Heart right ventricle (tissue), 16 donors: ENCODE measurements around the gene KCNMB3. TPM values are rescaled to one million over a fixed set of nuclear protein-coding genes. Genes with fewer than 3 reads are reported as not detected.
"Not testable (repeated sequence)": the region's sequence is repeated elsewhere in the genome, so short reads cannot be mapped to it uniquely, and the experiment has no call there.

ENCODE experiments used
- ATAC-seq, 8 donors: fragments of 200-7000 bp; cut with Tn5 transposase; one replicate each; pipeline ENCODE4 v1.9.1; 2020; ENCODE audit warnings: mild to moderate bottlenecking in 8 of 8, moderate library complexity in 8 of 8, moderate number of reproducible peaks in 1 of 8
- DNase-seq, 2 donors: peaks; one replicate each; pipeline ENCODE4 v3.0.0-alpha.2; 2020
- H3K27ac ChIP-seq, 10 donors: fragments of 200-600 bp; sonication (generic) in 2 of 10; one replicate each; pipeline versions ENCODE4 v1.5.0 to v1.8.0; 2020 to 2022; ENCODE audit warnings: mild to moderate bottlenecking in 3 of 10
- H3K27me3 ChIP-seq, 7 donors: fragments of 200-600 bp; one replicate each; pipeline ENCODE4 v1.8.0; 2021 to 2022; ENCODE audit warnings: mild to moderate bottlenecking in 2 of 7
- H3K36me3 ChIP-seq, 9 donors: fragments of 200-600 bp; sonication (generic) in 1 of 9; one replicate each; pipeline versions ENCODE4 v1.5.0 to v1.8.0; 2020 to 2022; ENCODE audit warnings: mild to moderate bottlenecking in 2 of 9
- H3K4me1 ChIP-seq, 9 donors: fragments of 200-600 bp; sonication (generic) in 1 of 9; one replicate each; pipeline versions ENCODE4 v1.5.0 to v1.8.0; 2020 to 2022; ENCODE audit warnings: mild to moderate bottlenecking in 4 of 9
- H3K4me3 ChIP-seq, 10 donors: fragments of 200-600 bp; sonication (generic) in 2 of 10; one replicate each; pipeline versions ENCODE4 v1.5.0 to v1.8.0; 2020 to 2022; ENCODE audit warnings: mild to moderate bottlenecking in 7 of 10, moderate library complexity in 2 of 10
- H3K9me3 ChIP-seq, 11 donors: fragments of 200-600 bp in 10 of 11; sonication (generic) in 2 of 11; one replicate each; pipeline versions ENCODE4 v1.5.0 to v1.8.0; 2013 to 2022; ENCODE audit warnings: mild to moderate bottlenecking in 2 of 11, control low read depth in 1 of 11, moderate library complexity in 1 of 11
- CTCF ChIP-seq, 9 donors: fragments of 200-600 bp; sonication (generic) in 2 of 9; IDR thresholded peaks; one replicate each; pipeline versions ENCODE4 v1.5.0 to v1.8.0; 2021 to 2022; ENCODE audit warnings: antibody characterized with exemption in 9 of 9, mild to moderate bottlenecking in 5 of 9, moderate library complexity in 1 of 9
- WGBS, 2 donors: extraction: QIAGEN DNeasy Blood & Tissue Kit; methylation state at CpG; one replicate each; pipeline ENCODE4 v1.1.7; 2013; ENCODE audit warnings: inconsistent platforms in 1 of 2; 5-methylcytosine and 5-hydroxymethylcytosine counted together
- intact Hi-C, 10 donors: fragments of 100-400 bp; cut with DNase I; formaldehyde crosslinking; loops; one replicate each; pipeline versions ENCODE4 v1.11.1 to v1.14.2; 2022
- polyA plus RNA-seq, 2 donors: library from polyadenylated mRNA; stranded (reverse); fragments of 200-250 nt; gene quantifications; one replicate each; pipeline ENCODE4 v1.2.3, GENCODE V29; 2013
- total RNA-seq, 10 donors: library from RNA; stranded (reverse); fragmentation: NEBNext Ultra II Directional in 3 of 10; extraction: Animal tissue kit (Norgen Biotek cat#: 25700) in 3 of 10; gene quantifications; one replicate each; pipeline versions ENCODE4 v1.2.1 to v1.2.4, GENCODE V29; 2021 to 2023
- donor health status: Arrhythmogenic right ventricular cardiomyopathy.
- donor health status: ischemic (EF 13 %, LVEDD 7.1; RV severe dilation, severe dysfunction).
- donor health status: healthy with polysubstance abuse.
- donor health status: DM: no; HTN: yes; CAD: no.
- donor health status: DM: no; HTN: no; CAD: no.
- donor health status: ischemic (EF 25% LVEDD 6.9; RV normal size, moderate dysfunction).
- donor health status: ischemic (EF 25% LVEDD 5.7; RV mildly dilated, moderate dysfunction).
- donor health status: healthy.
- donor health status: DM: yes; HTN: yes; CAD: no.
- donor health status: Ischemic cardiomyopathy.
- donor health status: ischemic (EF 35%, LVEDD 5.7; RV mildly dilated, moderate dysfunction).
- donor health status: nonischemic (EF 11% LVEDD 7.7; RV severe dilation, severe dysfunction).
- donor health status: DM: yes; HTN: yes; CAD: no.
- donor health status: PGD.
- donor health status: ischemic (EF 29% LVEDD 5.4; RV normal size, mild dysfunction).
- donor health status: nonischemic (EF 23%, LVEDD 6.1; RV moderate dilation, normal function).

The KCNMB3 gene
- total and polyA plus RNA-seq, 12 donors, result 0.49 to 4.0 (median 0.95) TPM

GRCh38 chr3:179276743-179277142 lies 25.8 kb upstream of the KCNMB3 start:
- intact Hi-C loops, result no loop called here
- WGBS, 2 donors, result 85% methylated on average over 3 of the region's 3 CpGs
- DNase-seq, result no peak

GRCh38 chr3:179276001-179276400 lies 25.1 kb upstream of the KCNMB3 start:
- intact Hi-C loops, result no loop called here
- Histone ChIP-seq H3K27ac (no peak overlapping the region), H3K36me3 (no peaks in the 10 kb centered on the region), H3K27me3 (peaks cover 0 to 5% (median 0%) of the 10 kb centered on the region in 7 donors), H3K9me3 (no peaks in the 10 kb centered on the region), H3K4me1 (peaks cover 0 to 3% (median 0%) of the 10 kb centered on the region in 9 donors), H3K4me3 (no peak overlapping the region)
- no peak for TF ChIP-seq CTCF (IDR thresholded peaks at IDR 0.05)
- no peak for DNase-seq
- 73 to 75% methylated on average over 3 of the region's 3 CpGs for WGBS, 2 donors
- ATAC-seq, result no peak

More at GRCh38 chr3:179276743-179277142, 25.8 kb upstream of the KCNMB3 start:
- Histone ChIP-seq H3K27me3 (peaks cover 0 to 5% (median 0%) of the 10 kb centered on the region in 7 donors), H3K4me3 (no peak overlapping the region), H3K9me3 (no peaks in the 10 kb centered on the region), H3K27ac (no peak overlapping the region), H3K4me1 (peaks cover 0 to 3% (median 0%) of the 10 kb centered on the region in 9 donors), H3K36me3 (no peaks in the 10 kb centered on the region)
- no peak for TF ChIP-seq CTCF (IDR thresholded peaks at IDR 0.05)
- ATAC-seq, result no peak

- H3K9me3 ChIP-seq, H3K4me1 ChIP-seq, intact Hi-C loops, H3K36me3 ChIP-seq, ATAC-seq, DNase-seq, H3K4me3 ChIP-seq, H3K27me3 ChIP-seq, H3K27ac ChIP-seq: not testable (repeated sequence)
- 92 to 100% methylated on average over 2 of the region's 2 CpGs for WGBS, 2 donors
Measured at GRCh38 chr3:179274434-179274833, 23.5 kb upstream of the KCNMB3 start.

GRCh38 chr3:179272385-179272784 lies 21.5 kb upstream of the KCNMB3 start:
- H3K4me3 ChIP-seq, result no peak overlapping the region
- peaks cover 0 to 15% (median 0%) of the 10 kb centered on the region in 9 donors for H3K4me1 ChIP-seq
- peaks cover 0 to 3% (median 0%) of the 10 kb centered on the region in 7 donors for H3K27me3 ChIP-seq
- 90 to 92% methylated on average over 3 of the region's 3 CpGs for WGBS, 2 donors
- intact Hi-C loops, result no loop called here
- ATAC-seq (no peak), DNase-seq (no peak)
- peak in 6 of 9 donors; percentile 14 to 38 (median 32) for TF ChIP-seq CTCF (IDR thresholded peaks at IDR 0.05)
- no peak overlapping the region for H3K27ac ChIP-seq
- no peaks in the 10 kb centered on the region for H3K9me3 ChIP-seq
- H3K36me3 ChIP-seq, result no peaks in the 10 kb centered on the region

GRCh38 chr3:179269152-179269707 lies 18.3 kb upstream of the KCNMB3 start:
- Histone ChIP-seq H3K4me1 (peaks cover 0 to 26% (median 0%) of the 10 kb centered on the region in 9 donors), H3K9me3 (no peaks in the 10 kb centered on the region), H3K36me3 (no peaks in the 10 kb centered on the region), H3K27ac (no peak overlapping the region), H3K4me3 (no peak overlapping the region), H3K27me3 (peaks cover 0 to 3% (median 0%) of the 10 kb centered on the region in 7 donors)
- intact Hi-C loops, result no loop called here
- DNase-seq (no peak), ATAC-seq (no peak)
- TF ChIP-seq CTCF (IDR thresholded peaks at IDR 0.05), result no peak
- 76 to 85% methylated on average over 4 of the region's 4 CpGs for WGBS, 2 donors
